Measurements from ENCODE around the gene SLC6A3. TPM values are rescaled to one million over a fixed set of nuclear protein-coding genes. Genes with fewer than 3 reads are reported as not detected.
"Not testable (repeated sequence)": the region's sequence is repeated elsewhere in the genome, so short reads cannot be mapped to it uniquely, and the experiment has no call there.

Gene SLC6A3
- total RNA-seq, 1 donor from 2014 or later, result not detected

DNA sequence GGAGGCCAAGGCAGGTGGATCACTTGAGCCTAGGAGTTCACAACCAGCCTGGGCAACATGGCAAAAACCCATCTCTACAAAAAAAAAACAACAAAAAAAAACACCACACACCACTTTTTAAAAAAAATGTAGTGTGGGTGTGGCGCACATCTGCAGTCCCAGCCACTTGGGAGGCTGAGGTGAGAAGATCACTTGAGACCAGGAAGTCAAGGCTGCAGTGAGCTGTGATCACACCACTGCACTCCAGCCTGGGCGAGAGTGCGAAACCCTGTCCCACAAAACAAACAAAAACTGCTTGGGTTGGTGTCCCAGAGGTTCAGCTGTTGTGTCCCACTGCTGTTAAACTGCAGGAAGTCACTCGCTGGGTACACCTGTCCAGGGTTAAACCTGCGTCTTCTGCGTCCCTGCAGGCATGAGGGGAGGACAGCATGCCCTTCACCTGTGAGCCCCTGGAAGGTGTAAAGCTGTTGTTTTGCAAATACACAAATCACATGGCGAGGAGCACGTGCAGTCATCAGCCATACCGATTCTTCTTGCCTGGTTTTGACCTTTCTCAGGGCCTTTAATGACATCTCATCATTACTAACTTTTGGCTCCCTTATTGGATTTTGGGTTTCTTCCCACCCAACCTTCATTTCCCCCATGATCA is 71.1 kb downstream of the SLC6A3 start:
- H3K27me3 Mint-ChIP-seq (ENCODE audit: unreplicated experiment), result peaks cover 23% of the 10 kb centered on the region
- H3K4me3 Mint-ChIP-seq (ENCODE audit: unreplicated experiment), result no peak overlapping the region

GRCh38 chr5:1371972-1372342 is 73.3 kb downstream of the SLC6A3 start:
- H3K27ac Mint-ChIP-seq (ENCODE audit: unreplicated experiment); H3K9me3 Mint-ChIP-seq (ENCODE audit: unreplicated experiment); H3K4me1 Mint-ChIP-seq (ENCODE audit: unreplicated experiment); H3K36me3 Mint-ChIP-seq (ENCODE audit: unreplicated experiment); DNase-seq (ENCODE audit: extremely low spot score, unreplicated experiment); H3K4me3 Mint-ChIP-seq (ENCODE audit: unreplicated experiment): not testable (repeated sequence)
- peaks cover 29% of the 10 kb centered on the region for H3K27me3 Mint-ChIP-seq (ENCODE audit: unreplicated experiment)

More for the DNA sequence above, 71.1 kb downstream of the SLC6A3 start:
- Mint-ChIP-seq H3K4me1 (ENCODE audit: unreplicated experiment) (no peaks in the 10 kb centered on the region), H3K9me3 (ENCODE audit: unreplicated experiment) (no peaks in the 10 kb centered on the region), H3K36me3 (ENCODE audit: unreplicated experiment) (no peaks in the 10 kb centered on the region), H3K27ac (ENCODE audit: unreplicated experiment) (no peak overlapping the region)
- TF ChIP-seq CTCF (IDR thresholded peaks at IDR 0.05), result no peak
- no peak for DNase-seq (ENCODE audit: extremely low spot score, unreplicated experiment)

DNA sequence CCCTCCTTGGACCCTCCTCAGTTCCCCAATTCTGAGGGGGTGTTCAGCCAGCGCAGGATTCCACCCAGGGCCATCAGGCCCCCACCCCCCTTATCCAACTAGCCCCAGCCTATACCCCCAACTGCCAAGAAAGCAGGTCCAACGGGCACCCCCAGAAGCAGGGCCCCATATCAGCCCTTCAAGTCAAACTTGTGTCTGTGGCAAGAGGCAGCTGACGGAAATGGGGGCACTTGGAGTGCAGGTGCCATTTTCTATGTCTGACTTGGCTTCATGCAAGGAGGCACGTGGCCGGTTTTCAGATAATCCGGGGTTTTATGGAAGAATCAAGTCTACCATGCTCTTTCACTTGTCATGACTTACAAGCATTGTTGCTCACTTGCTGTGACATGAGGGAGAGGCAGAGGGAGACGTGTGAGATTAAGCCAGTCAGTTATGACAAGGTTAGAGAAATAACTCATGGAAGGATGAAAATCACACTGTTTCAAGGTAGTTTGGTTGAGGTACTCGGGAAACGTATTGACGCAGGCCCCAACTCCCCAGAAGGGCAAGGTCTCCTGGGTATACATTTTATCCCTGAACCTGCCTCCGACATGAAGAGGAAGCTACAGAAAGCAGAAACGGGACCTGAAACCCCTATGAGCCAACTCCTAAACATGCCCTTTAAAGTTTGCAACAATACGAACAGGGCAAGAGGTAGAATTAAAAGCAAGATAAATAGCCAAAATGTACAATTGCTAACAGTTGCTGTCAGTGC is 73.8 kb downstream of the SLC6A3 start:
- Mint-ChIP-seq H3K4me1 (ENCODE audit: unreplicated experiment) (no peaks in the 10 kb centered on the region), H3K27ac (ENCODE audit: unreplicated experiment) (no peak overlapping the region), H3K4me3 (ENCODE audit: unreplicated experiment) (no peak overlapping the region), H3K9me3 (ENCODE audit: unreplicated experiment) (no peaks in the 10 kb centered on the region), H3K36me3 (ENCODE audit: unreplicated experiment) (no peaks in the 10 kb centered on the region), H3K27me3 (ENCODE audit: unreplicated experiment) (peaks cover 30% of the 10 kb centered on the region)
- DNase-seq (ENCODE audit: extremely low spot score, unreplicated experiment), result no peak
- TF ChIP-seq CTCF (IDR thresholded peaks at IDR 0.05), result no peak

DNA sequence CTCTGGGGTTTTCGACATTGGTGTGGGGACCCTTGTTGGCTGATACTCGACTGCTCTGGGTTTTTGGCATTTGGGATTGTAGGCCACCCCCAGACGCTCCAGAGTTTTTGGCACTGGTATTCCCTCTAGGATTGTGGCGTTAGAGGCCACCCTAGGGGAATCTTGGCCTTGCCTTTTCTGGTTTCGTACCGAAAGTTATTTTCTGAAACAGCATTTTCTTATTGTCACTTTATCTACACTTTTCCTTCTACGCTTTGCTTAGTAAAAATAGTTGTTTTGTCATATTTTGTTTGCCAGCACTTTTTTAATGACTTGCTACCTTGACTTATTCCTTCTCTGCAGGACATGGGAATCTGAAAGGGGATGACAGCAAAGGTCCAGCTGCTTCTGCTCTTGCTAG is 75.2 kb downstream of the SLC6A3 start:
- H3K4me3 Mint-ChIP-seq (ENCODE audit: unreplicated experiment), result no peak overlapping the region
- no peaks in the 10 kb centered on the region for H3K36me3 Mint-ChIP-seq (ENCODE audit: unreplicated experiment)
- H3K27me3 Mint-ChIP-seq (ENCODE audit: unreplicated experiment), result peaks cover 28% of the 10 kb centered on the region
- no peak for TF ChIP-seq CTCF (IDR thresholded peaks at IDR 0.05)
- H3K9me3 Mint-ChIP-seq (ENCODE audit: unreplicated experiment), result no peaks in the 10 kb centered on the region
- H3K27ac Mint-ChIP-seq (ENCODE audit: unreplicated experiment), result no peak overlapping the region
- no peak for DNase-seq (ENCODE audit: extremely low spot score, unreplicated experiment)
- H3K4me1 Mint-ChIP-seq (ENCODE audit: unreplicated experiment), result no peaks in the 10 kb centered on the region

- Mint-ChIP-seq H3K4me1 (ENCODE audit: unreplicated experiment) (no peaks in the 10 kb centered on the region), H3K4me3 (ENCODE audit: unreplicated experiment) (no peak overlapping the region), H3K9me3 (ENCODE audit: unreplicated experiment) (no peaks in the 10 kb centered on the region), H3K27ac (ENCODE audit: unreplicated experiment) (no peak overlapping the region), H3K36me3 (ENCODE audit: unreplicated experiment) (no peaks in the 10 kb centered on the region), H3K27me3 (ENCODE audit: unreplicated experiment) (peaks cover 34% of the 10 kb centered on the region)
- TF ChIP-seq CTCF (IDR thresholded peaks at IDR 0.05), result no peak
- DNase-seq (ENCODE audit: extremely low spot score, unreplicated experiment), result no peak
Observed at GRCh38 chr5:1368756-1369155, 76.5 kb downstream of the SLC6A3 start.
